H1 (cell line): Measurements from ENCODE around the gene TXNIP. TPM values are rescaled to one million over a fixed set of nuclear protein-coding genes. Genes with fewer than 3 reads are reported as not detected.

ENCODE experiments used
- ATF3 ChIP-seq: IDR thresholded peaks from 2 replicates; pipeline ENCODE4 v1.6.1; 2011; ENCODE audit warnings: low read depth, mild to moderate bottlenecking, low read length; ENCODE audit not compliant: insufficient read depth
- BRCA1 ChIP-seq: IDR thresholded peaks from 2 replicates; pipeline ENCODE4 v1.6.1; 2012; ENCODE audit warnings: low read depth, low read length, improper control_type of control experiment
- CHD7 ChIP-seq: fragments of 300-600 bp; sonication (generic); IDR thresholded peaks from 2 replicates; pipeline ENCODE4 v1.7.1; 2012; ENCODE audit warnings: low read length, moderate library complexity, mild to moderate bottlenecking, inconsistent platforms; ENCODE audit not compliant: insufficient replicate concordance
- CTBP2 ChIP-seq: IDR thresholded peaks from 2 replicates; pipeline ENCODE4 v1.7.0; 2011; ENCODE audit warnings: borderline replicate concordance, mild to moderate bottlenecking, moderate library complexity, mixed read lengths, low read length; ENCODE audit not compliant: insufficient read depth, insufficient read length
- EP300 ChIP-seq, 2 experiments: IDR thresholded peaks; 1 replicate in 1 of 2; 2 replicates in 1 of 2; pipeline ENCODE4 v1.6.1; 2011 to 2012; ENCODE audit warnings: low read depth in 2 of 2, low read length in 2 of 2, mild to moderate bottlenecking in 2 of 2, borderline replicate concordance in 1 of 2, inconsistent platforms in 1 of 2, moderate library complexity in 1 of 2
- HDAC6 ChIP-seq: IDR thresholded peaks from one replicate; pipeline ENCODE4 v1.7.1; 2012; ENCODE audit warnings: low read depth, mild to moderate bottlenecking, inconsistent platforms, low read length, moderate library complexity
- KDM4A ChIP-seq: IDR thresholded peaks from one replicate; pipeline ENCODE4 v1.7.1; 2012; ENCODE audit warnings: low read depth, mild to moderate bottlenecking, moderate library complexity, low read length, inconsistent platforms; ENCODE audit not compliant: severe bottlenecking
- PHF8 ChIP-seq: fragments of 200-600 bp; sonication (generic); conservative IDR thresholded peaks from 2 replicates; pipeline ENCODE4 v1.7.1; 2012; ENCODE audit warnings: low read depth, mild to moderate bottlenecking, inconsistent platforms, low read length, moderate library complexity
- SP1 ChIP-seq: IDR thresholded peaks from 2 replicates; pipeline ENCODE4 v1.6.1; 2011; ENCODE audit warnings: low read depth, low read length
- polyA plus RNA-seq, 7 experiments: library from polyadenylated mRNA; depleted of rRNA in 3 of 7; stranded (reverse) in 5 of 7; unstranded in 2 of 7; fragments of >200 nt in 5 of 7; fragments of 200-250 nt in 2 of 7; gene quantifications; 1 replicate in 5 of 7; 2 replicates in 1 of 7; 4 replicates in 1 of 7; pipeline versions ENCODE4 v1.2.1 to v1.2.3, GENCODE V29; 2011 to 2013; ENCODE audit warnings: missing spikeins in 2 of 7, mixed read lengths in 2 of 7
- total RNA-seq: library from RNA; stranded (reverse); fragmentation: NEBNext Ultra II Directional; extraction: Animal tissue kit (Norgen Biotek cat#: 25700); gene quantifications from 2 replicates; pipeline ENCODE4 v1.2.1, GENCODE V29; 2021

The TXNIP gene
- total and polyA plus RNA-seq, 2 of the 8 experiments (the other 6 are each of a cell fraction or from before 2014, with no cell fraction given) = 12.3 to 56.8 TPM

DNA sequence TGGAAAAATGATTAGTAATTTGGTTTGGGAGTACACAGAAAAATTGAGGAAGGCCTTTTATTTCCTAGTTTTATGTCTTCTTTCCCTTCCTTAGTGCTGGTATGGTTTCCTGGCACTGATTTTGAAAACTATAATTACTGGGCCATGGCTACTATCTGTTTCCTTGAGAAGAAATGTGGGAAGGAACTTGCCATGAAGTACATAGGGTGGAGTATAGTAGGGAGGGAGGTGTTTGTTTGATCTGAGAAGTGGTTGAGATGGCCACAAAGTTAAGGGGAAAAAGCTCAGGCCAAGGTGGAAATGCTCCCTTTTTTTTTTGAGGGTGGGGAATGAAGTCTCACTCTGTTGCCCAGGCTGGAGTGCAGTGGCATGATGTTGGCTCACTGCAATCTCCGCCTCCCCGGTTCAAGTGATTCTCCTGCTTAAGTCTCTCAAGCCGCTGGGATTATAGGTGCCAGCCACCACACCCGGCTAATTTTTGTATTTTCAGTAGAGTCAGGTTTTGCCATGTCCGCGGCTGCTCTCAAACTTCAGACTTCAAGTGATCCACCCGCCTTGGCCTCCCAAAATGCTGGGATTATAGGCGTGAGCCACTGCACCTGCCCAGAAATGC lies 13.9 kb upstream of the TXNIP start (continued):
- no peak for TF ChIP-seq CHD7
- no peak for TF ChIP-seq ATF3
- no peak for TF ChIP-seq CTBP2
- TF ChIP-seq HDAC6 = no peak
- no peak for TF ChIP-seq SP1
- TF ChIP-seq PHF8 = no peak
- TF ChIP-seq EP300 (IDR thresholded peaks at IDR 0.05; ENCODE audit: borderline replicate concordance in 1 of 2, low read depth in 2 of 2, low read length in 2 of 2) = no peak
- no peak for TF ChIP-seq BRCA1
- TF ChIP-seq KDM4A = no peak
